Suprapubic skin (tissue), 4 donors: Measurements from ENCODE around the gene AGBL1. TPM values are rescaled to one million over a fixed set of nuclear protein-coding genes. Genes with fewer than 3 reads are reported as not detected.

Source experiments
- DNase-seq, 2 donors: peaks; one replicate each; pipeline ENCODE4 v3.0.0-alpha.2; 2019; ENCODE audit warnings: low spot score in 2 of 2
- H3K27ac ChIP-seq: fragments of 200-600 bp; sonication (generic); one replicate; pipeline ENCODE4 v1.5.1; 2019
- H3K27me3 ChIP-seq: fragments of 200-600 bp; sonication (generic); one replicate; pipeline ENCODE4 v1.5.1; 2019
- H3K36me3 ChIP-seq: fragments of 200-600 bp; sonication (generic); one replicate; pipeline ENCODE4 v1.5.1; 2019
- H3K4me1 ChIP-seq: fragments of 200-600 bp; sonication (generic); one replicate; pipeline ENCODE4 v1.5.1; 2019
- H3K4me3 ChIP-seq: fragments of 200-600 bp; sonication (generic); one replicate; pipeline ENCODE4 v1.5.1; 2019; ENCODE audit warnings: mild to moderate bottlenecking
- H3K9me3 ChIP-seq: fragments of 200-600 bp; sonication (generic); one replicate; pipeline ENCODE4 v1.5.1; 2019
- EP300 ChIP-seq: sonication (generic); formaldehyde crosslinking; IDR thresholded peaks from one replicate; pipeline ENCODE4 v1.6.1; 2017; ENCODE audit warnings: antibody characterized with exemption
- POLR2A ChIP-seq, 2 donors: fragments of 450-650 bp; IDR thresholded peaks; one replicate each; pipeline ENCODE4 v1.6.1; 2017; ENCODE audit warnings: antibody characterized with exemption in 2 of 2, mild to moderate bottlenecking in 2 of 2, moderate library complexity in 2 of 2
- POLR2AphosphoS5 ChIP-seq, 3 donors: sonication (generic); formaldehyde crosslinking; IDR thresholded peaks; one replicate each; pipeline ENCODE4 v1.6.1; 2017; ENCODE audit warnings: antibody characterized with exemption in 3 of 3
- WGBS: methylation state at CpG from one replicate; pipeline ENCODE4 v1.1.5; 2018; 5-methylcytosine and 5-hydroxymethylcytosine counted together
- total RNA-seq, 4 donors: library from RNA; depleted of rRNA; stranded (reverse); fragments of >200 nt; gene quantifications; one replicate each; pipeline ENCODE4 v1.1.0, GENCODE V29; 2016
- TF ChIP-seq, protein P1 (sequence below), 2 donors: fragments of 200-600 bp in 1 of 2; fragments of 450-650 bp in 1 of 2; sonication (generic) in 1 of 2; IDR thresholded peaks; one replicate each; pipeline ENCODE4 v1.5.1; 2016 to 2019; ENCODE audit warnings: antibody characterized with exemption in 2 of 2, mild to moderate bottlenecking in 1 of 2, moderate library complexity in 1 of 2

The AGBL1 gene
- total RNA-seq, 4 donors from 2014 or later: 0.23 to 0.56 TPM; not detected in 2

GRCh38 chr15:86973284-86973844 lies 893.7 kb downstream of the AGBL1 start:
- TF ChIP-seq POLR2A (IDR thresholded peaks at IDR 0.05): no peak
- TF ChIP-seq EP300: no peak
- TF ChIP-seq POLR2AphosphoS5 (IDR thresholded peaks at IDR 0.05): no peak
- TF ChIP-seq, protein P1, sequence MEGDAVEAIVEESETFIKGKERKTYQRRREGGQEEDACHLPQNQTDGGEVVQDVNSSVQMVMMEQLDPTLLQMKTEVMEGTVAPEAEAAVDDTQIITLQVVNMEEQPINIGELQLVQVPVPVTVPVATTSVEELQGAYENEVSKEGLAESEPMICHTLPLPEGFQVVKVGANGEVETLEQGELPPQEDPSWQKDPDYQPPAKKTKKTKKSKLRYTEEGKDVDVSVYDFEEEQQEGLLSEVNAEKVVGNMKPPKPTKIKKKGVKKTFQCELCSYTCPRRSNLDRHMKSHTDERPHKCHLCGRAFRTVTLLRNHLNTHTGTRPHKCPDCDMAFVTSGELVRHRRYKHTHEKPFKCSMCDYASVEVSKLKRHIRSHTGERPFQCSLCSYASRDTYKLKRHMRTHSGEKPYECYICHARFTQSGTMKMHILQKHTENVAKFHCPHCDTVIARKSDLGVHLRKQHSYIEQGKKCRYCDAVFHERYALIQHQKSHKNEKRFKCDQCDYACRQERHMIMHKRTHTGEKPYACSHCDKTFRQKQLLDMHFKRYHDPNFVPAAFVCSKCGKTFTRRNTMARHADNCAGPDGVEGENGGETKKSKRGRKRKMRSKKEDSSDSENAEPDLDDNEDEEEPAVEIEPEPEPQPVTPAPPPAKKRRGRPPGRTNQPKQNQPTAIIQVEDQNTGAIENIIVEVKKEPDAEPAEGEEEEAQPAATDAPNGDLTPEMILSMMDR (IDR thresholded peaks at IDR 0.05): no peak
- no peak for DNase-seq
- WGBS: 88% methylated on average over 2 of the region's 2 CpGs
- H3K9me3 ChIP-seq: no peaks in the 10 kb centered on the region
- H3K4me3 ChIP-seq: no peak overlapping the region
- no peaks in the 10 kb centered on the region for H3K4me1 ChIP-seq
- H3K27ac ChIP-seq: no peak overlapping the region
- no peaks in the 10 kb centered on the region for H3K27me3 ChIP-seq
- H3K36me3 ChIP-seq: no peaks in the 10 kb centered on the region

DNA sequence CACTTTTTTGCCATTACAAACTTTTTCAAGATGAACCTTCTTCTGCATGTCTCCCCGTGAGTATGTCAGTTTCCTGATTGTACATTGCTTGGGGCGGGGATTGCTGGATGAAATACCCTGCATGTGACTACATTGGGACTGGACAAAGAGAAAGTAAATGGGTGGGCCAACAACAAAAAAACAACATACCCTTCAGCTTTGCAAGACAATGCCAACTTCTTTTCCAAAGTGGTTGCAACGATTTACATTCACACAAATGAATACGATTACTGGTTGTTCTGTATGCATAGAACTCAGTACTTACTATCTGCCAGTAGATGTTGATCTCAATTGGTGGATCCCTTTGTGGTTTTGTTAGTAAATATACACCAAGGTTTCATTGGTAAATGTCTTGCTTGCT lies 908.4 kb downstream of the AGBL1 start:
- Histone ChIP-seq H3K36me3 (no peaks in the 10 kb centered on the region), H3K4me1 (no peaks in the 10 kb centered on the region), H3K4me3 (no peak overlapping the region), H3K9me3 (no peaks in the 10 kb centered on the region), H3K27ac (no peak overlapping the region), H3K27me3 (no peaks in the 10 kb centered on the region)
- 71% methylated on average over 4 of the region's 4 CpGs for WGBS
- no peak for DNase-seq
- TF ChIP-seq, protein P1 (IDR thresholded peaks at IDR 0.05): no peak
- TF ChIP-seq POLR2A (IDR thresholded peaks at IDR 0.05): no peak
- TF ChIP-seq POLR2AphosphoS5 (IDR thresholded peaks at IDR 0.05): no peak
- TF ChIP-seq EP300: no peak

GRCh38 chr15:87021751-87022150 lies 942.1 kb downstream of the AGBL1 start:
- H3K36me3 ChIP-seq: no peaks in the 10 kb centered on the region
- TF ChIP-seq POLR2AphosphoS5 (IDR thresholded peaks at IDR 0.05): no peak
- no peak for TF ChIP-seq EP300
- no peak for TF ChIP-seq POLR2A (IDR thresholded peaks at IDR 0.05)
- TF ChIP-seq, protein P1 (IDR thresholded peaks at IDR 0.05): no peak
- WGBS: 34% methylated on average over 2 of the region's 2 CpGs

DNA sequence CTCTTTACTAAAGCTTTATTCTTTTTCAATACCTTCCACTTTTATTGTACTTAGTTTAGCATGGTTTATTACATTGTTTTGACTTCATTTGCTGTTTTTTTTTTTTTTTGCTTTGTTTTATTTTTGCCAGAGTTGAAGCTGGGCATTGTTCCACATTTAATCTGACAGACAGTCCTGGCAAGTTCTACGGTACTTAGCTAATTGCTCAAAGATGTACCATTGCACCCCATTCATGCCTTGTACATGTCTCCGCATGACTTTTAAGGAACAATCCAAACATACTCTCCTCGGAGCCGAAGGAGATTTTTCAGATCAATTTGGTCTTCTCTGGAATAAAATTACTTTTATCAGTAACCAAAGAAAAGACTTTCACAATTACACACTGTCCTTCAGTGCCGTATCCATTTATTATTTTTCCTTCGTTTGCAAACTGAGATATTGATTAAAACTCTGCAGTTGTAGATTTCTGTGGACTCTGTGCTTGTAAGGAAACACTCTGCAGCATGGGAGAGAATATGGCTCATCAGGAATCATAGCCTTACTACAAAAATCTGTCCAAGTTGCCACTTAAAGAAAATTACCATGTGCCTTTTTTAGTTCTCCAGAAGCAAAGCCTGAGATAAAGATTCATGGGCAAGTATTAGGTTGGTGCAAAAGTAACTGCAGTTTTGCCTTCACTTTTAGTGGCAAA lies 952.0 kb downstream of the AGBL1 start:
- H3K9me3 ChIP-seq: no peaks in the 10 kb centered on the region
- 24% methylated on average over 6 of the region's 6 CpGs for WGBS

More at GRCh38 chr15:87021751-87022150, 942.1 kb downstream of the AGBL1 start:
- Histone ChIP-seq H3K27ac (no peak overlapping the region), H3K4me3 (no peak overlapping the region), H3K27me3 (no peaks in the 10 kb centered on the region), H3K4me1 (no peaks in the 10 kb centered on the region), H3K9me3 (no peaks in the 10 kb centered on the region)
- DNase-seq: no peak

DNA sequence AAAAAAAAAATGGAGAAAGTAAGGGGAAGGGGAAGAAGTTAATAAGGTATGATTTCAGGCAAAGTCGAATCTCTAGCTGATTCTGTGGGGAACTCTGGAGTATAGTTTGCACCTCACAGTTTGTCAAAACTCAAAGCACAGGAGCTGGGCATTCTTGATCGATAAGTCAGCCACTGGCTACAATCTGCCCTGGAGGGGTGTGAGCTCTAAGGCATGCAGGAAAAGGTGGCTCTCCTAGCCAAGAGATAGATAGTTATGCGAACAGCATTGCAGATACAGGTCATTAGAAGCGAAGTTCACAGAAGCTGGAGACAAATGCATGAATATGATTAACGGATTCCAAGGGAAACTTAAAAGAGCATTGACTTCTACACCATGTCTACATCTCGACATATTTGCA lies 952.6 kb downstream of the AGBL1 start:
- 50% methylated on average over 6 of the region's 6 CpGs for WGBS
- H3K4me1 ChIP-seq: no peaks in the 10 kb centered on the region
- no peaks in the 10 kb centered on the region for H3K9me3 ChIP-seq
- H3K27me3 ChIP-seq: no peaks in the 10 kb centered on the region
- no peak overlapping the region for H3K27ac ChIP-seq
- H3K36me3 ChIP-seq: no peaks in the 10 kb centered on the region
- no peak for TF ChIP-seq EP300
- TF ChIP-seq, protein P1 (IDR thresholded peaks at IDR 0.05): no peak
- no peak for TF ChIP-seq POLR2AphosphoS5 (IDR thresholded peaks at IDR 0.05)
- TF ChIP-seq POLR2A (IDR thresholded peaks at IDR 0.05): no peak
- H3K4me3 ChIP-seq: no peak overlapping the region
- DNase-seq: no peak

More for the DNA sequence above, 952.0 kb downstream of the AGBL1 start:
- H3K4me3 ChIP-seq: no peak overlapping the region
- TF ChIP-seq POLR2AphosphoS5 (IDR thresholded peaks at IDR 0.05): no peak
- no peak for TF ChIP-seq POLR2A (IDR thresholded peaks at IDR 0.05)
- TF ChIP-seq EP300: no peak
- TF ChIP-seq, protein P1 (IDR thresholded peaks at IDR 0.05): no peak
- DNase-seq: no peak
- H3K4me1 ChIP-seq: no peaks in the 10 kb centered on the region
- no peaks in the 10 kb centered on the region for H3K27me3 ChIP-seq
- no peak overlapping the region for H3K27ac ChIP-seq
- no peaks in the 10 kb centered on the region for H3K36me3 ChIP-seq
